Endothelial cell of hepatic sinusoid (primary cell): ENCODE data around the gene NR2F1-AS1.

Source experiments
- in situ Hi-C: cut with HindIII; loops from 2 replicates; pipeline ENCODE4 v1.10.0; 2017; ENCODE audit warnings: low sequenced_read_pairs

Gene NR2F1-AS1

DNA sequence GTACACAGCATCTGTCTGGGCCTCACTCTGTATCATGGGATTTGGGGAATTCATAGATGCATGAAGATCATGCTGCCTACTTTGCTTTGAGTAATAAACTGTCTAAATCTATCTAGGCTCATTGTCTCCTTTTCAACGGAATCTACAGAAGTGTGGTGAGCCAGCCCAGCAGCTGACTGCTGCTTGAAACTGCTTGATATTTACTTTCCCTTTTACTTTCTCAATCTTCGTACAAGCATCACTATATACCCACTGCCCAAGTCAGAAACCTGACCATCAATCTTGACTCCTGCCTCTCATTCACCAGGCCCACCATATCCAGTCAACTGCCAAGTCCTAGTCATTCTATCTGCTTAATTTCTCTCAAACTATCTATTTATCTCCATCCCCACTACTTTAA, 142.9 kb downstream of the NR2F1-AS1 start:
- in situ Hi-C loops = no loop called here

DNA sequence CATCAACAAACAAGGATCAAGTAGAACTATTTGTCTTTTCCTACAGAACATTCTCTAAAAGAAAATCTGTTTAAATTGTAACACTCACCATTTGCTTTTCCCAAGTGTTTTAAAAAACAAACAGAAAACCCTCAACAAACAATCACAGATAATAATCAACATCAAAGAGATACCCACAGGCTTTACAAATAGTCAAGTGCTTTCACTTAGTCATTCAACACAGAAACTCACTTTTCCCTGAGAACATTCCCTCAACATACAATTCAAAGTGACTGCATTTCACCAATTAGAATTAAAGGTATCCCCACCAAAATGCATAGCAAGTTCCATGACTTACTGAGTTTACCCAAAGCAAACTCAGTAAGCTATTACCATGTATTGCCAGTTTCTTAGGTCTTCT, 144.9 kb downstream of the NR2F1-AS1 start:
- in situ Hi-C loops = no loop called here

DNA sequence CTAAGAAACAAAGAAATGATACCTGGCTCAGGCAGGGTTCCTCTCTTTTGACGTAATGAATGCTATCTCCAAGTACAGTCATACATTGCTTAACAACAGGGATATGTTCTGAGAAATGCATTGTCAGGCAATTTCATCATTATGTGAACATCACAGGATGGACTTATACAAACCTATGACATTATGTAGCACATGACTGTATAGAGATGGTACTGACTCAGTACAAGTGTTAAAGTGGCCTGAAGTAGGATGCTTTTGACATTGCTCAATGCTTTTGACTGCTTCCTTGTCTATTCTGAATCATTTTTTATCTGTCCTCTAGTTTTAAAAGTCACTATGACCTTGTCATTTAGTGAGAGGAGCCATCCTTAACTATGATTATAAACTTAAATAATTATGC, 147.6 kb downstream of the NR2F1-AS1 start:
- in situ Hi-C loops = no loop called here

GRCh38 chr5:93431250-93431649, 149.8 kb downstream of the NR2F1-AS1 start:
- in situ Hi-C loops = no loop called here

DNA sequence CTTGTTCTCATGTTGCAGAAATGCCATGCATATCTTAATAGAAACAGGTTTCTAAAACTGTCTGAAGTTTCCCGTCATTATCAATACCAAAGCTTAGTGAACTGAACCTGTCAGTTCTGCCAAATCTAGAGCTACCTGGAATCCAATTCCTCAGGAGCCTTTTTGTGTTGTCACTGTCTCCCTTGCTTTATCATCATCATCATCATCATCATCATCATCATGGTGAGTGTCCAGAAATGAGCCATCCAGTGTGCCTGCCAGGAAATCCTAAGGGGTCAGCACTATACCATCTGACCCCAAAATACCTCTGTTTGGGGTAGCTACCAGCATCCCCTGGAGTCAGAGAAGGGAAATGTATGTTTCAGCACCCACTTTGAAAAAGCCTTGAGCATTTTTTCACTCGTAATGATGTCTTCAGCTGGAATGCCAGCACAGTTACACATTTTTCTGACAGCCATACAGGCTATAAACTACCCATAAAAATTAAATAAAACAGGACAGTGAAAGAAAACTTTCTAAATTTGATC, 150.3 kb downstream of the NR2F1-AS1 start:
- in situ Hi-C loops = no loop called here

DNA sequence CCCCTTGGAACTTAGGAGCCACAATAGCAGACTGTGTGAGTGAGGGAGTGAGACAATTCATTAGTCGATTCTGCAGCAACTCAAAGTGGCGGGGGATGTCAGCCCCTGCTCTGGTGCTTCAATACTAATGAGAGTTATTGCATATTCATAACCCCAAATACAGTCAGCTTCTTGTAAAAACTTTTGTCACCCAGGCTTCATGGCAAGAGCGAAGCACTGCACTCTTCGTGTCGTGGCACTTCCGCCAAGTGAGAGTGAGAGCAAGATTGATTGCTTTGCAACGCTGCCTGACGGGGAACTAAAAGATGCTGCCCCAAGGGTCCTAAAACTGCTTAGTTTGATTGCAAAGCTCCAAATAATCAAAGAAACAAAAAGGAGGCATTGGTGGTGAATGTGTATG, 150.9 kb downstream of the NR2F1-AS1 start:
- in situ Hi-C loops = no loop called here

- in situ Hi-C loops = no loop called here
Observed at GRCh38 chr5:93428868-93429267, 152.2 kb downstream of the NR2F1-AS1 start.

DNA sequence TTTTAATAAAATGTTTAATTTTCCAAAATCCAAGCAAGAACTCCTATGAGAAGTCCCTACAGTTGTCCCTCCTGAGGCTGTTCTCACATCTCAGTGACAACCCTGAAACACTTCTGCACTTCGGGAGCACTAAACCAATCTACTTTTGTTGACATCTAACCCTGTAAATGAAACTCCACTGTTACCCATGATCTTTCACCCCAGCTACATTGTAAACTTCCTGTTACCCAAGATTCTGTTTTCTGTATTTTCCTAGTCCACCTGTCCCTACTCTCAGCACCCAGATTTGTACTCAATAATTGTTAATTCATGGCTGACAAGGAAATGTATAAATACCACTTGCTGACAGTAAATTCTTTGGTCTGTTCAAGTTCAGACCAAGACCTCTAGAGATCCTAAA, 153.7 kb downstream of the NR2F1-AS1 start:
- in situ Hi-C loops = no loop called here

DNA sequence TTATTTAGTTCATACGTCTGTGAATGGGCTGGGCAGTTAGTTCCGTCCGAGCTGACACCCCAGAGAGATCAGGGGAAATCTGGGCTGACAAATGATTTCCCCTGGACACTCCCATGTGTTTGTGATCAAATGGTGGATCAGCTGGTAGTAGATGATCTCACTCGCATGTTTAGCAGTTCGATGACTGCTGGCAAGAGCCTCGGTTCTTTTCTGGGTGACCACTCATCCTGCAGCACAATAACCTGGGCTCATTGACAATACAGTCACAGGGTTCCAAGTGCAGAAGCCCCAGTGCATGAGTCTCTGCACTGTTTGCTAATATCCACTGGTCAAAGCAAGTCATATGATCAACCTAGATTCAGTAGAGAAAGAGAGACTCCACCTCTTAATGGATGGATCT, 155.9 kb downstream of the NR2F1-AS1 start:
- in situ Hi-C loops = no loop called here

DNA sequence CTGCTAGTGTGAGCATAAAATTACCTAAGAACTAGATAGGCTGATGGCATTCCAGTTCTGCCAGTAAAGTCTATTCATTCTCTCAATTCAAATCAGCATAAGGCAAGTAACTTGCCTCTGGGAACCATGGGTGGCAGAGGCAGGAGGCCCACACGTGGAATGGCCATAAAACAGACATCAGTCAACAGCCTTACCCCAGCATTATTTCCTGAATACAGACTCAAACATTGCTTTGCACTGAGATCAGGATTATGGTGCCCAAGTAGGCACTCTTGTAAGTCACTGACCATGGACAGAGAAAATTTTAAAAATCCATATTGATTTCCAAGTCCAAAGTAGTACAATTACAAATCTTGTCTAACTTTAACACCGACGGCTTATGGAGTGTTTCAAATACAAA, 157.7 kb downstream of the NR2F1-AS1 start:
- in situ Hi-C loops = no loop called here

- in situ Hi-C loops = no loop called here
Observed at GRCh38 chr5:93422652-93423280, 158.3 kb downstream of the NR2F1-AS1 start.

DNA sequence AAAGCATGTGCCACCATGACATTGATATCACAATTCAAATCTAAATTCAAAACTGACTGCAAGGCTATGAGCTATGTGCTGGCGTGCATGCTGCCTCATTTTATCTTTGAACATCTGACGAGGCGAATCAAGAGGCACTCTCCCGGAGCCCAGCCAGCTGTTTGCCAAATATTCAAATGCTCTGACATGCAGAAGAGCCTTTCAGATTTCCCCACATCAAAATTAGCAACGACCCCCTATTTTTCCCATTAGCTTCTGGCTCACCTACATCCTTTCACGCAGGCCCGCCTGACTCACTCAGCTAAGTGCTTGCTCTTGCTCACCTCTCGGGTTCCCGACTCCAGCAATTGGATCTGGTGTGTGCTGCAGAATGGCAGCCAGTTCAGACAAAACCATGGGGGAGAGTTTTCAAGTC, 159.0 kb downstream of the NR2F1-AS1 start:
- in situ Hi-C loops = no loop called here

- in situ Hi-C loops = no loop called here
Observed at GRCh38 chr5:93421468-93421867, 159.6 kb downstream of the NR2F1-AS1 start.

DNA sequence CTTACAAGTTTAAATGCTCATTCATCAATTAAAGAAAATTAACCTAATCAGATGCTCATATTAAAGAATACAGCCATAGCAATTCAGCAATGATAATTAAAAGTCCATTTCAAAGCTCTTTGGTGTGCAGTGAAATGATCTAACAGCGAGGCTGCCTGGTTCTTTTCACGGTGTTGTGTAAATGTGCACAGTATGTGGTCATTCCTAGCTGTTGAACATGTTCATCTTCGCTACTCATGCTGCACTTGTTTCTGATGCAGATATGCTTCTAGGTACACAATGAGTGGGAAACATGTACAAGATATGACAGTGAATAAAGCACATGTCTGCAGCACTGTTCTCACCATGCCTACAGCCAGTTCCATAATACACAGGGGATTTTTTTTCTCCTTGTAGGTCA, 163.5 kb downstream of the NR2F1-AS1 start:
- in situ Hi-C loops = no loop called here

DNA sequence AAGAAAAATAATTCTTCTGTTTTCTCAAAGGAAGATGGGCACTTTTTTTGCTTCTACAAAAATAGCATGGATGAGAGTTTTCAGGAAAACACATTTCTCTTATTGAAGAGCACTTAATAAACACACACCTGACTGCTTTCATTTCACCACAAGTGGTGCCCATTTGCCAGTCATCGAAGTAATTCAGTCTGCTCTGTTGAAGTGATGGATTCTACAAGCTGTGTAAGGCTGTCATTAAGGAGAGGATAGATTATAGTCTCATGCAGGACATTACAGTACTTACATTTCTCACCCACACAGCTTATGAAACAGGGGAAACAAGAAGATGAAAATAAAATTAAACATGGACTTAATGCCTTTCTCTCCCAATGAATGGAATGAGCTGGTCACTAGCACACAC, 165.2 kb downstream of the NR2F1-AS1 start:
- in situ Hi-C loops = no loop called here

- in situ Hi-C loops = no loop called here
Observed at GRCh38 chr5:93411716-93412115, 169.3 kb downstream of the NR2F1-AS1 start.

GRCh38 chr5:93409691-93410090, 171.3 kb downstream of the NR2F1-AS1 start:
- in situ Hi-C loops = no loop called here

DNA sequence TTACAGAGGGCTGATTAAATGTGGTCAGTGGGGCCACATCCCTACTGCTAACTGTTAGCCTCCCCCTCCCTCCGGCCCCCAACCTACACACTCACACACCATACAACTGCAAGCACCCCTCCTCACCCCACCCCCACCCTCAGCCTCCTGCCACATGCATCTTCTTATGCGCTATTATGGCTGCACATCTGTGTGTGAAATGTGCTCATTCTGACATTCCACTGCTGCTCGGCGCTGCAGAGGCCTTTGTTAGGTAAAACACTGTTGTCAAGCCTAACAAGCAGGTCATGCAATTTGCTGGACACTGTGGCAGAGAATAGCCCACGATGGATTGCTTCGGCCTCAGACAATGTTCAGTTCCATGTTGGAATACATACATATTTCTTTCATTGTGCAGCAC, 173.6 kb downstream of the NR2F1-AS1 start:
- in situ Hi-C loops = no loop called here

- in situ Hi-C loops = no loop called here
Observed at GRCh38 chr5:93406971-93407401, 174.0 kb downstream of the NR2F1-AS1 start.

- in situ Hi-C loops = no loop called here
Observed at GRCh38 chr5:93404246-93404645, 176.8 kb downstream of the NR2F1-AS1 start.

GRCh38 chr5:93403141-93403928, 177.7 kb downstream of the NR2F1-AS1 start:
- in situ Hi-C loops = no loop called here

GRCh38 chr5:93402451-93402850, 178.6 kb downstream of the NR2F1-AS1 start:
- in situ Hi-C loops = no loop called here
